Measurements from ENCODE around the gene CIITA.
"Not testable (repeated sequence)": the region's sequence is repeated elsewhere in the genome, so short reads cannot be mapped to it uniquely, and the experiment has no call there.

Gene CIITA

GRCh38 chr16:10920726-10921427 lies 43.9 kb downstream of the CIITA start:
- DNase-seq, result no peak

GRCh38 chr16:10921536-10922327 lies 44.7 kb downstream of the CIITA start:
- no peak for DNase-seq

GRCh38 chr16:10922328-10923145 lies 45.5 kb downstream of the CIITA start:
- DNase-seq, result no peak

GRCh38 chr16:10923146-10923649 lies 46.2 kb downstream of the CIITA start:
- DNase-seq, result no peak

GRCh38 chr16:10923650-10924214 lies 46.7 kb downstream of the CIITA start:
- DNase-seq, result no peak

GRCh38 chr16:10925285-10925684 lies 48.3 kb downstream of the CIITA start:
- DNase-seq, result not testable (repeated sequence)

GRCh38 chr16:10926094-10926493 lies 49.1 kb downstream of the CIITA start:
- DNase-seq, result no peak

- no peak for DNase-seq
These were observed 49.9 kb downstream of the CIITA start for GRCh38 chr16:10926867-10927266.

GRCh38 chr16:10927497-10928112 lies 50.6 kb downstream of the CIITA start:
- DNase-seq, result no peak

GRCh38 chr16:10929097-10929496 lies 52.1 kb downstream of the CIITA start:
- not testable (repeated sequence) for DNase-seq

- DNase-seq, result no peak
These were observed 53.1 kb downstream of the CIITA start for GRCh38 chr16:10929853-10930754.

GRCh38 chr16:10930755-10931093 lies 53.7 kb downstream of the CIITA start:
- no peak for DNase-seq

GRCh38 chr16:10931134-10931533 lies 54.1 kb downstream of the CIITA start:
- no peak for DNase-seq

- no peak for DNase-seq
These were observed 55.1 kb downstream of the CIITA start for GRCh38 chr16:10931977-10932632.

GRCh38 chr16:10932959-10933710 lies 56.1 kb downstream of the CIITA start:
- no peak for DNase-seq

GRCh38 chr16:10933865-10934264 lies 56.9 kb downstream of the CIITA start:
- no peak for DNase-seq

GRCh38 chr16:10934325-10935107 lies 57.5 kb downstream of the CIITA start:
- no peak for DNase-seq

GRCh38 chr16:10935226-10935915 lies 58.4 kb downstream of the CIITA start:
- DNase-seq, result no peak

All from T1000 (cell line).